Hepatocyte (in vitro differentiated cells): Measurements from ENCODE around the gene SEMA5B.

Source experiments
- CTCF ChIP-seq: fragments of 200-600 bp; sonication (generic); IDR thresholded peaks from 2 replicates; pipeline ENCODE4 v1.5.1; 2016; ENCODE audit warnings: antibody characterized with exemption, mild to moderate bottlenecking; ENCODE audit not compliant: poor library complexity
- EZH2 ChIP-seq: fragments of 200-600 bp; sonication (generic); IDR thresholded peaks from 2 replicates; pipeline ENCODE4 v1.6.1; 2016; ENCODE audit warnings: antibody characterized with exemption, mild to moderate bottlenecking, borderline replicate concordance
- EZH2phosphoT487 ChIP-seq: fragments of 200-600 bp; sonication (generic); IDR thresholded peaks from one replicate; pipeline ENCODE4 v1.6.1; 2018; ENCODE audit warnings: antibody characterized with exemption, mild to moderate bottlenecking, low read depth, moderate library complexity; ENCODE audit not compliant: unreplicated experiment, severe bottlenecking

GRCh38 chr3:122902326-122902725 is 125.2 kb downstream of the SEMA5B start:
- no peak for TF ChIP-seq CTCF
- no peak for TF ChIP-seq EZH2phosphoT487
- no peak for TF ChIP-seq EZH2
